Erythroblast (primary cell): ENCODE data around the gene ANO10.

Source experiments
- DNase-seq, 2 experiments: peaks; one replicate each; lab custom pipeline; 2025; lab: John Stamatoyannopoulos, UW
- GATA1 ChIP-seq: IDR thresholded peaks from 2 replicates; pipeline ENCODE4 v1.6.1; 2011; ENCODE audit warnings: low read depth, mild to moderate bottlenecking, control low read depth, low read length, moderate library complexity
- POLR2A ChIP-seq: IDR thresholded peaks from 2 replicates; pipeline ENCODE4 v1.6.1; 2011; ENCODE audit warnings: mild to moderate bottlenecking, low read length

Gene ANO10

DNA sequence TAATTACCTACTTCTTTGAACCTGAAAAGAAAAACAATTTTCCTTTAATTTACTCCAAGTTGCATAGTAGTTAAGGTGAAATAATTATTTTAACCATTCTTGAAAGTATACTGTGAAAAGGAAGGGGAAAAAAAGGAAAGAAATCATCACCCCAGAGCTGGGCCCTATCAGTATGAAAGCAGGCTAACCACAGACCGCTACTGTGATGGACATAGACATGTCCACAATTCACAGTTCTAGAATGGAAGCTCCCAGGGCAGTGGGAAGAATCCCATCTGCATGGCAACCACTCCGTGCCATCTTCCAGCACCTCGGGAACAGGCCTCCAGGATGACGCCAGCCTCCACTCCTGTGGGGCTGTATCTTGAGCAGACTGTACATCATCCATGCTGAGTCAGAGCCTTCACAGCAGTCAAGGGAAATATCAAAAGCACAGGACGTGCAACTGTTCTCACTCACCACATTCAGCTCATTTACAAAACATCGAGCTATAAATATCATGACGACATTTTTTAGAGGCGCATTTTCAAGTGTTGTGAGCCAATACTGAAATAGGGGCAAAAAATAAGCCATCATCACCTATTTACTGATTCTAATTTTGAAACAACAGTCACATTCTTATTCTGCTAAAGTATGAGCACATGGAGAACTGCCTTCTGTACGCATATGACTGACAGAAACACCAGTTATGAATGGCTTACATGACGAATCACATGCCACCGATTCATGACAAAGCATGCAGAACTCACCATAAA lies 215.7 kb downstream of the ANO10 start:
- peak in 1 of 2 experiments; percentile 33 for DNase-seq
- no peak for TF ChIP-seq GATA1
- no peak for TF ChIP-seq POLR2A

GRCh38 chr3:43400781-43401730 lies 220.8 kb downstream of the ANO10 start:
- no peak for DNase-seq
- TF ChIP-seq GATA1 = no peak
- TF ChIP-seq POLR2A = no peak

GRCh38 chr3:43400167-43400566 lies 221.6 kb downstream of the ANO10 start:
- TF ChIP-seq POLR2A (no peak), GATA1 (no peak)
- no peak for DNase-seq

DNA sequence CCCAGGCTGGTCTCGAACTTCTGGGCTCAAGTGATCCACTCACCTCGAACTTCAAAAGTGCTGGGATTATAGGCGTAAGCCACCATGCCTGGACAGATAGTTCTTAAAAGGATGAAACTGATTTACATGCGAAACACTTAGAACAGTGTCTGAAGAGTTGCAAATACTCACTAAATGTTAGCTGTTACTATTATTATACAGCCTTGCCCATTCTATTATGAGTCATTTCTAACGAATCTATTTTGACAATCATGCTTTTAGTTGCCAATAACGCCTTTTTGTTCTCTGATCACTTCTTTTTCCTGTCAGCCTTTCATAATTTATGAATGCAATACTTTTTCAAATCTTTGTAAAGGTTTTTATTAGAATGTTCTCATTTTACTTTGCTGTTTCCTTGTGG lies 222.8 kb downstream of the ANO10 start:
- TF ChIP-seq GATA1 (no peak), POLR2A (no peak)

GRCh38 chr3:43394041-43394554 lies 227.7 kb downstream of the ANO10 start:
- no peak for TF ChIP-seq GATA1
- TF ChIP-seq POLR2A = no peak
- DNase-seq = no peak

More for the DNA sequence above, 222.8 kb downstream of the ANO10 start:
- DNase-seq = no peak

GRCh38 chr3:43391621-43392020 lies 230.2 kb downstream of the ANO10 start:
- DNase-seq = no peak

DNA sequence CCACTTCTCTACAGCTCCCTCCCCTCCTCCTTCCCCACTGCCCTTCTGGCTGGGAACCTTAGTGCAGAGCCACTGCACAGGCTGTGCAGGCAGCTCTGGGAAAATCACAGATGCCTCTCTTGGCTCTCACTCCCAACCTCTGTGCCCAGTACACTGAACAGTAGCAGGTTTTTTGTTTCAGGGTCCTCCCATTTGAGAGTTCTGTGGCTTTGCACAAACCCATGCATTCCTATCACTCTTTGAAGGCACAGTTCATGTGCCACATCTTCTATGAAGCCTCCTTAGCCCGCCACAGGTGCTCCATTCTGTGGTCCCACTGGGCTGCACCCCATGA lies 231.6 kb downstream of the ANO10 start:
- DNase-seq = no peak
- TF ChIP-seq GATA1 (no peak), POLR2A (no peak)

More at GRCh38 chr3:43391621-43392020, 230.2 kb downstream of the ANO10 start:
- TF ChIP-seq GATA1 (no peak), POLR2A (no peak)

GRCh38 chr3:43389388-43390254 lies 232.2 kb downstream of the ANO10 start:
- DNase-seq = peak; percentile 15 to 21
- TF ChIP-seq GATA1 = no peak
- TF ChIP-seq POLR2A = no peak

GRCh38 chr3:43388915-43389314 lies 232.9 kb downstream of the ANO10 start:
- DNase-seq = peak in 1 of 2 experiments; percentile 15
- no peak for TF ChIP-seq GATA1
- TF ChIP-seq POLR2A = no peak

- DNase-seq = no peak
- TF ChIP-seq POLR2A (no peak), GATA1 (no peak)
Observed at GRCh38 chr3:43388175-43388574, 233.6 kb downstream of the ANO10 start.

DNA sequence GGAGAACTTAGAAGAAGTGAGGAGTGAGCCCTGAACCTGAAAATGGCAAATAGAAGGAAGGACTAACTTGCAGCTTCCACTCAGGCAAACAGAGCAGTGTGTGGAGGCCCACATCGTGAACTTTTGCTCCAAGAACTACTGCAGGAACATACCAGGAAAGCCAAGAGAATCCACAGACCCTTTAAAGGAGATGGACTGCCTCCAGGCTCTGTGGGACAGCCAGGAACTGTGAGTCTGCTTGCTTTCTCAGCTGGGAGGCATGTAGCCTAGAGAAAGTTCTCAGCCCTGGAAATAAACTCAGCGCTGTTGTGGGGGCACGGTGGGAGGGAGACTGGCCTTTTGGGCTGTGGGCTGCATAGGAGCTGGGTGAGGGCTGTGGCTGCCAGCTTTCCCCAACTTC lies 242.5 kb downstream of the ANO10 start:
- TF ChIP-seq GATA1 (no peak), POLR2A (no peak)
- no peak for DNase-seq

DNA sequence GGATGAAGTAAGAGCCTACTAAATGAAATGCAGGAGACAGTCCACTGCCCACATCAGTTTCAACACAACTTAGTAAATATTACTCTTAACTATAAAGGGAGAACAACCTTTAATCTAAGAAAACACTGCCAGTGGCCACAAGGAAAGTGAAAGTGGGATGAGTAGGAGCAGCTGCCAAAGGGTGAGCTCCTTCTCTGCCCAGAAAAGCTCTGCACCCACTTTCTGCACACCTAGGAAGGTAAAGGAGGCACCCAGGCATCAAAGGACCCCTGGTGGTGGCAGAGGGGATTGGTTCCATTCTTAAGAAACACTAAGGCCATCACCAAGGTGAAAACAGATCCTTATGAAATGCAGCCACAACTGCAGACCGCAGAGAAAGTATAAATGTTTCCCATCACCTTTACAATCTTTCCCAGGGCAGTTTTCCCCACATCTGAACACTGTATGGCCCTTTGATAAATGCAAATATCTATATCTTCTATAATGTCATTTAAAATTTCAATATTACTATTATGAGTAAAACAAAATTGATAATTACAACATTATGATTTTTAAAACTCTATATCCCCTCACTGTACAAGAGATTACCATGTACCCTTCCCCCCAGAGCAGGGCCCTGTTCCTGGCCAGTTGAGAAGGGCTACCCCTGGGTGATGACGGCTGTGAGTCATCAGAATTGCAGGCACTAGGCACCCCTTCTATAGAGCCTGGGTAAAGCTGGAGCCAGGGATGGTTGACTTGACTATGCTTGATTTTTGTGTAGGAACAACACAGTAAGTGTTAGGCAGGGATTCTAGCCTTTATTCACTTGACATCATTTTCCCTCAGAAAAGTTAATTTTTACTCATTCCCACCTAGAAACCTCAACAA lies 243.5 kb downstream of the ANO10 start:
- peak; percentile 35 to 63 for DNase-seq
- TF ChIP-seq GATA1 = no peak
- no peak for TF ChIP-seq POLR2A
